ENCODE data around the gene IGF2BP1. TPM values are rescaled to one million over a fixed set of nuclear protein-coding genes. Genes with fewer than 3 reads are reported as not detected.

IGF2BP1 gene
- polyA plus RNA-seq, 4 donors: 0.30 to 34.0 (median 0.45) TPM; not detected in 1

GRCh38 chr17:49046912-49047311 lies 49.7 kb downstream of the IGF2BP1 start:
- Histone ChIP-seq H3K9me3 (ENCODE audit: control insufficient read depth in 2 of 2, insufficient read depth in 1 of 2, low read depth in 1 of 2, low read length in 1 of 2) (no peaks in the 10 kb centered on the region), H3K36me3 (ENCODE audit: control insufficient read depth in 3 of 3, insufficient read depth in 2 of 3, low read depth in 1 of 3, low read length in 3 of 3) (peaks cover 0 to 82% (median 0%) of the 10 kb centered on the region in 3 donors), H3K27me3 (ENCODE audit: control insufficient read depth in 3 of 3, insufficient read depth in 3 of 3, low read length in 3 of 3) (no peaks in the 10 kb centered on the region), H3K27ac (ENCODE audit: low read depth in 1 of 3, low read length in 2 of 3) (no peak overlapping the region), H3K4me3 (ENCODE audit: low read depth in 1 of 3, low read length in 3 of 3) (no peak overlapping the region), H3K4me1 (ENCODE audit: control insufficient read depth in 3 of 3, insufficient read depth in 2 of 3, low read depth in 1 of 3, low read length in 2 of 3) (no peaks in the 10 kb centered on the region)
- FAIRE-seq: no peak
- DNase-seq: no peak

DNA sequence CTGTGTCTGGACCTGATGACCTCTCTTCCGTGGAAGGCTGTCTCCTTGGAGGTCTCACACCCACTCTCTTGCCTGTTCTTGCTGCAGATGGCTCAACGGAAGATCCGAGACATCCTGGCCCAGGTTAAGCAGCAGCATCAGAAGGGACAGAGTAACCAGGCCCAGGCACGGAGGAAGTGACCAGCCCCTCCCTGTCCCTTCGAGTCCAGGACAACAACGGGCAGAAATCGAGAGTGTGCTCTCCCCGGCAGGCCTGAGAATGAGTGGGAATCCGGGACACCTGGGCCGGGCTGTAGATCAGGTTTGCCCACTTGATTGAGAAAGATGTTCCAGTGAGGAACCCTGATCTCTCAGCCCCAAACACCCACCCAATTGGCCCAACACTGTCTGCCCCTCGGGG lies 52.1 kb downstream of the IGF2BP1 start:
- Histone ChIP-seq H3K36me3 (ENCODE audit: control insufficient read depth in 3 of 3, insufficient read depth in 2 of 3, low read depth in 1 of 3, low read length in 3 of 3) (peaks cover 0 to 77% (median 0%) of the 10 kb centered on the region in 3 donors), H3K27ac (ENCODE audit: low read depth in 1 of 3, low read length in 2 of 3) (no peak overlapping the region), H3K4me3 (ENCODE audit: low read depth in 1 of 3, low read length in 3 of 3) (no peak overlapping the region), H3K4me1 (ENCODE audit: control insufficient read depth in 3 of 3, insufficient read depth in 2 of 3, low read depth in 1 of 3, low read length in 2 of 3) (peaks cover 0 to 4% (median 0%) of the 10 kb centered on the region in 3 donors), H3K9me3 (ENCODE audit: control insufficient read depth in 2 of 2, insufficient read depth in 1 of 2, low read depth in 1 of 2, low read length in 1 of 2) (no peaks in the 10 kb centered on the region), H3K27me3 (ENCODE audit: control insufficient read depth in 3 of 3, insufficient read depth in 3 of 3, low read length in 3 of 3) (no peaks in the 10 kb centered on the region)
- FAIRE-seq (no peak), DNase-seq (no peak)
- WGBS, 3 donors: 69 to 84% (median 73%) methylated on average over 11 of the region's 11 CpGs

DNA sequence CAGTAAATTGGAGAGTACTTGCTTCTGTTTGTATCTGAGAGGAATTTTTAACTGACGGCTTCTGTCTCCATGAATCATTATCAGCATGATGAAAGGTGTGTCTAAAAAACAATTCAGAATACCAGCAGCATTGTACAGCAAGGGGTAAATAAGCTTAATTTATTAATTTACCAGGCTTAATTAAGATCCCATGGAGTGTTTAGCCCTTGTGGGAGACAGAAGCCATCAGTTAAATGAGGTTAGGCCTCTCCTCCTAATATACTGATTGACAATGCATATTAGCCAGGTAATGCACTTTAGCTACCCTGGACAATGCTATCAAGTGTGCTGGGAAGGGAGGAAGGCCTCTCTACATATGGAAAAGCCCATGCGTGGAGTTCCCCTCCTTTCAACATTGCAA lies 53.4 kb downstream of the IGF2BP1 start:
- FAIRE-seq (no peak), DNase-seq (no peak)
- Histone ChIP-seq H3K4me3 (ENCODE audit: low read depth in 1 of 3, low read length in 3 of 3) (no peak overlapping the region), H3K4me1 (ENCODE audit: control insufficient read depth in 3 of 3, insufficient read depth in 2 of 3, low read depth in 1 of 3, low read length in 2 of 3) (peaks cover 0 to 4% (median 0%) of the 10 kb centered on the region in 3 donors), H3K27me3 (ENCODE audit: control insufficient read depth in 3 of 3, insufficient read depth in 3 of 3, low read length in 3 of 3) (no peaks in the 10 kb centered on the region), H3K27ac (ENCODE audit: low read depth in 1 of 3, low read length in 2 of 3) (no peak overlapping the region), H3K36me3 (ENCODE audit: control insufficient read depth in 3 of 3, insufficient read depth in 2 of 3, low read depth in 1 of 3, low read length in 3 of 3) (peaks cover 0 to 74% (median 0%) of the 10 kb centered on the region in 3 donors), H3K9me3 (ENCODE audit: control insufficient read depth in 2 of 2, insufficient read depth in 1 of 2, low read depth in 1 of 2, low read length in 1 of 2) (no peaks in the 10 kb centered on the region)
- 87 to 97% (median 92%) methylated on average over 2 of the region's 2 CpGs for WGBS, 3 donors

DNA sequence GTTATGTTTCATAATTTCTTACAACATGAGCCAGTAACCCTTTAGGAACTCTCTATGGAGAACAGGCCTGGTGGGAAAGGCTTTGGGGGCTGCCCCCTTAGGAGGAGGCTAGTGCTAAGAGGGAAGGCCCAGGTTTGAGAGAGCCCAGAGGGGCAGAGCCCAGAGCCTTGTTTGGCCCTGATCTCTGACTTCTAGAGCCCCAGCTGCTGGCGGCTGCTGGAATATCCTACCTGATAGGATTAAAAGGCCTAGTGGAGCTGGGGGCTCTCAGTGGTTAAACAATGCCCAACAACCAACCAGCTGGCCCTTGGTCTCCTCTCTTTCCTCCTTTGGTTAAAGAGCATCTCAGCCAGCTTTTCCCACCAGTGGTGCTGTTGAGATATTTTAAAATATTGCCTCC lies 54.1 kb downstream of the IGF2BP1 start:
- WGBS, 3 donors: 79 to 93% (median 91%) methylated on average over 1 of the region's 1 CpG

DNA sequence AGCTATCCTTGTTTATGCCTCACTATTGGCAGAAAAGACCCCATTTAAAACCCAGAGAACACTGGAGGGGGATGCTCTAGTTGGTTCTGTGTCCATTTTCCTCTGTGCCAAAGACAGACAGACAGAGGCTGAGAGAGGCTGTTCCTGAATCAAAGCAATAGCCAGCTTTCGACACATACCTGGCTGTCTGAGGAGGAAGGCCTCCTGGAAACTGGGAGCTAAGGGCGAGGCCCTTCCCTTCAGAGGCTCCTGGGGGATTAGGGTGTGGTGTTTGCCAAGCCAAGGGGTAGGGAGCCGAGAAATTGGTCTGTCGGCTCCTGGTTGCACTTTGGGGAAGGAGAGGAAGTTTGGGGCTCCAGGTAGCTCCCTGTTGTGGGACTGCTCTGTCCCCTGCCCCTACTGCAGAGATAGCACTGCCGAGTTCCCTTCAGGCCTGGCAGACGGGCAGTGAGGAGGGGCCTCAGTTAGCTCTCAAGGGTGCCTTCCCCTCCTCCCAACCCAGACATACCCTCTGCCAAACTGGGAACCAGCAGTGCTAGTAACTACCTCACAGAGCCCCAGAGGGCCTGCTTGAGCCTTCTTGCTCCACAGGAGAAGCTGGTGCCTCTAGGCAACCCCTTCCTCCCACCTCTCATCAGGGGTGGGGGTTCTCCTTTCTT lies 56.1 kb downstream of the IGF2BP1 start:
- DNase-seq (no peak), FAIRE-seq (no peak)
- H3K4me3 ChIP-seq (ENCODE audit: low read depth in 1 of 3, low read length in 3 of 3): no peak overlapping the region
- 28 to 58% (median 37%) methylated on average over 5 to 6 of the region's 6 CpGs for WGBS, 3 donors
- H3K36me3 ChIP-seq (ENCODE audit: control insufficient read depth in 3 of 3, insufficient read depth in 2 of 3, low read depth in 1 of 3, low read length in 3 of 3): peaks cover 0 to 60% (median 0%) of the 10 kb centered on the region in 3 donors
- peaks cover 0 to 4% (median 0%) of the 10 kb centered on the region in 3 donors for H3K4me1 ChIP-seq (ENCODE audit: control insufficient read depth in 3 of 3, insufficient read depth in 2 of 3, low read depth in 1 of 3, low read length in 2 of 3)
- no peaks in the 10 kb centered on the region for H3K27me3 ChIP-seq (ENCODE audit: control insufficient read depth in 3 of 3, insufficient read depth in 3 of 3, low read length in 3 of 3)
- no peak overlapping the region for H3K27ac ChIP-seq (ENCODE audit: low read depth in 1 of 3, low read length in 2 of 3)
- H3K9me3 ChIP-seq (ENCODE audit: control insufficient read depth in 2 of 2, insufficient read depth in 1 of 2, low read depth in 1 of 2, low read length in 1 of 2): no peaks in the 10 kb centered on the region

More for the DNA sequence above, 54.1 kb downstream of the IGF2BP1 start:
- Histone ChIP-seq H3K9me3 (ENCODE audit: control insufficient read depth in 2 of 2, insufficient read depth in 1 of 2, low read depth in 1 of 2, low read length in 1 of 2) (no peaks in the 10 kb centered on the region), H3K4me3 (ENCODE audit: low read depth in 1 of 3, low read length in 3 of 3) (no peak overlapping the region), H3K27me3 (ENCODE audit: control insufficient read depth in 3 of 3, insufficient read depth in 3 of 3, low read length in 3 of 3) (no peaks in the 10 kb centered on the region), H3K36me3 (ENCODE audit: control insufficient read depth in 3 of 3, insufficient read depth in 2 of 3, low read depth in 1 of 3, low read length in 3 of 3) (peaks cover 0 to 70% (median 0%) of the 10 kb centered on the region in 3 donors), H3K4me1 (ENCODE audit: control insufficient read depth in 3 of 3, insufficient read depth in 2 of 3, low read depth in 1 of 3, low read length in 2 of 3) (peaks cover 0 to 4% (median 0%) of the 10 kb centered on the region in 3 donors), H3K27ac (ENCODE audit: low read depth in 1 of 3, low read length in 2 of 3) (no peak overlapping the region)
- DNase-seq: no peak
- FAIRE-seq: no peak

DNA sequence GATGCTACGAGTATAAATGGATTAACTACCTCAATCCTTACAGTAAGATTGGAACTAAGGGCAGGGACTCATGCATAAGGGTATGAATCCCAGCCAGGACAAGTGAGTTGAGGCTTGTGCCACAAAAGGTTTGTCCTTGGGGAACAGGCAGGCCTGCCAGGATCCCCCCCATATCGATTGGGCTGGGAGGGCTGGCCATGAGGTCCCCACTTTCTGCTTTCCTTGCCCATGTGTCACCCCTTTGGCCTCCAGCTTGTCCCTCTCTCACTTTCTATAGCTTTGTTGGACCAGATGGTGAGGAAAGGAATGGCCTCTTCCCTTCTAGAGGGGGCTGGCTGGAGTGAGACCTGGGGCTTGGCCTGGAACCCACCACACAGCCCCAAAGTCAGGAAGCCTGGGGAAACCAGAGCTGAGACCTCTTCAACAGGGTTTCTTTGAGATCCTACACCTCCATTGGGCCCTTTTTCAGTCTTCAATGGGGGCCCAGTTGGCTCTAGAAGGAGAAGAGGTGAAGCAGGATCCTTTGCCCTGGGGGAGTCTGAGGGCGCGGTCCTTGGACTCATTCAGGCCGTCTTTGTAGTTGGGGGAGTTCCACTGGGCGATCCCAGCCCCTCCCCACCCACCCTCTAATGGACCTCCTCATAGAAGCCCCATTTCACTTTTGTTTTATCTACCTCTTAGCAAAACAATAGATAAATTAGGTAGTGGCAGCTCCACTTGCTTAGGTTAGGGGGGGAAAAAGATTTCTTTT lies 57.3 kb downstream of the IGF2BP1 start:
- FAIRE-seq (no peak), DNase-seq (no peak)
- WGBS, 3 donors: 76 to 82% (median 82%) methylated on average over 6 of the region's 6 CpGs
- Histone ChIP-seq H3K27ac (ENCODE audit: low read depth in 1 of 3, low read length in 2 of 3) (no peak overlapping the region), H3K4me1 (ENCODE audit: control insufficient read depth in 3 of 3, insufficient read depth in 2 of 3, low read depth in 1 of 3, low read length in 2 of 3) (peaks cover 0 to 4% (median 0%) of the 10 kb centered on the region in 3 donors), H3K27me3 (ENCODE audit: control insufficient read depth in 3 of 3, insufficient read depth in 3 of 3, low read length in 3 of 3) (no peaks in the 10 kb centered on the region), H3K4me3 (ENCODE audit: low read depth in 1 of 3, low read length in 3 of 3) (no peak overlapping the region), H3K36me3 (ENCODE audit: control insufficient read depth in 3 of 3, insufficient read depth in 2 of 3, low read depth in 1 of 3, low read length in 3 of 3) (peaks cover 0 to 47% (median 0%) of the 10 kb centered on the region in 3 donors), H3K9me3 (ENCODE audit: control insufficient read depth in 2 of 2, insufficient read depth in 1 of 2, low read depth in 1 of 2, low read length in 1 of 2) (no peaks in the 10 kb centered on the region)

DNA sequence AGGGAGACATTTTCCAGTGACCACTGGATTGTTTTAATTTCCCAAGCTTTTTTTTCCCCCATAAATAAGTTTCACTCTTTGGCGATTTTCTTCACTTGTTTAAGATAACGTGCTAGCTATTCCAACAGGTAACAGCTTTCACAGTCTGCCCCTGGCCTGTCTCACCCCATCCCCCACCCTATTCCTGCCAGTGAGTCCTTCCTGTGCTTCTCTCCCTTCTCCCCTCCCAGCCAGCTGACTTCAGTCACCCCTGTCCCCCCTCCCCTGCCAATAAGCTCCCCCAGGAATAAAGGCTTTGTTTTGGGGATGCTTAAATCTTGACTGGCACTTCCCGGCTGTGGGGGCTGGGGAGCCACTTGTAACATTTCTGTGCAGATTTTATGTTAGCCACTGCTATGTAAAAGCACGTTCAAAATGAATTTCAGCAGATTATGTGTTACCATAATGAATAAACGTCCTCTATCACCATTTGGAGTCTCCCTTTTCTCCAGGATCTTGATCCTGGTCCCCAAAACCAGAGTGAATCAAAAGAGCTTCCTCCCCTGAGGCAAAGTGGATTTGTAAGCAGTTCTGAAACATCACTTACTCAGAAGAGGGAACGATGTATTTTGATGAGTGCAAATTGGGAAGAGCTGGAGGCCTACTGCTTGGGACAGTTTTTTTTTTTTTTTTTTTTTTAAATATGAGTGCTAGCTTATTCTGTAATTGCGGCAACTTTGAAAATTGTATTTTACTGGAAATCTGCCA lies 58.2 kb downstream of the IGF2BP1 start:
- no peak overlapping the region for H3K27ac ChIP-seq (ENCODE audit: low read depth in 1 of 3, low read length in 2 of 3)
- WGBS, 3 donors: 66 to 71% (median 68%) methylated on average over 7 of the region's 7 CpGs
- H3K9me3 ChIP-seq (ENCODE audit: control insufficient read depth in 2 of 2, insufficient read depth in 1 of 2, low read depth in 1 of 2, low read length in 1 of 2): no peaks in the 10 kb centered on the region
- no peak overlapping the region for H3K4me3 ChIP-seq (ENCODE audit: low read depth in 1 of 3, low read length in 3 of 3)
- H3K36me3 ChIP-seq (ENCODE audit: control insufficient read depth in 3 of 3, insufficient read depth in 2 of 3, low read depth in 1 of 3, low read length in 3 of 3): peaks cover 0 to 42% (median 0%) of the 10 kb centered on the region in 3 donors
- FAIRE-seq (no peak), DNase-seq (no peak)
- H3K27me3 ChIP-seq (ENCODE audit: control insufficient read depth in 3 of 3, insufficient read depth in 3 of 3, low read length in 3 of 3): no peaks in the 10 kb centered on the region
- peaks cover 0 to 4% (median 0%) of the 10 kb centered on the region in 3 donors for H3K4me1 ChIP-seq (ENCODE audit: control insufficient read depth in 3 of 3, insufficient read depth in 2 of 3, low read depth in 1 of 3, low read length in 2 of 3)

DNA sequence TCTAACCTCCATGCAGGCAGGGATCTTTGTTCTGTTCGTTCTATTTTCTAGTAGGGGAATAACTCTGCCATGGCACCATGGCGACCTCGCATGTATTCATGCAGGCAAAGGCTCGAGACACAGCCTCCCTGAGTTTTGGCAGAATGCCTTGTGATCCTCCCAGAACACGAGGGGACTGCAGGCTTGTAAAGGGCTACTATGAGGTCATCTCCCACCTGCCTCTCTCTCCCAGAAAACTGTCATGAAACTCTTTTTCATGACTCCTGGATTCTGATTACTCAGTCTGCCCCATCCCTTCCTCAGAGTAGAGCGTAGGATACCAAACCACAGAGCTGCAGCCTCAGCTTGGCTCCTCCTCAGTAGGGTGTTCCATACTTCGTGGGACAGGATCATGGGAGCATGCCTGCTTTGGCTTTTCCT lies 64.3 kb downstream of the IGF2BP1 start:
- no peaks in the 10 kb centered on the region for H3K27me3 ChIP-seq (ENCODE audit: control insufficient read depth in 3 of 3, insufficient read depth in 3 of 3, low read length in 3 of 3)
- H3K9me3 ChIP-seq (ENCODE audit: control insufficient read depth in 2 of 2, insufficient read depth in 1 of 2, low read depth in 1 of 2, low read length in 1 of 2): no peaks in the 10 kb centered on the region
- H3K4me1 ChIP-seq (ENCODE audit: control insufficient read depth in 3 of 3, insufficient read depth in 2 of 3, low read depth in 1 of 3, low read length in 2 of 3): peaks cover 0 to 10% (median 0%) of the 10 kb centered on the region in 3 donors
- no peak overlapping the region for H3K4me3 ChIP-seq (ENCODE audit: low read depth in 1 of 3, low read length in 3 of 3)
- 58 to 63% (median 62%) methylated on average over 7 of the region's 7 CpGs for WGBS, 3 donors
- no peak for DNase-seq
- H3K27ac ChIP-seq (ENCODE audit: low read depth in 1 of 3, low read length in 2 of 3): no peak overlapping the region
- H3K36me3 ChIP-seq (ENCODE audit: control insufficient read depth in 3 of 3, insufficient read depth in 2 of 3, low read depth in 1 of 3, low read length in 3 of 3): peaks cover 0 to 2% (median 0%) of the 10 kb centered on the region in 3 donors
- no peak for FAIRE-seq

All from small intestine (tissue), 7 donors.